GM20000 (cell line): ENCODE data around the gene IP6K3.

Source experiments
- DNase-seq: peaks from one replicate; pipeline ENCODE4 v3.0.0; 2012; ENCODE audit warnings: low spot score
- TF ChIP-seq, protein P1 (sequence below): IDR thresholded peaks from 2 replicates; pipeline ENCODE4 v1.5.1; 2012; ENCODE audit warnings: mild to moderate bottlenecking, control low read depth; ENCODE audit errors: extremely low read depth, missing control alignments

IP6K3 gene

DNA sequence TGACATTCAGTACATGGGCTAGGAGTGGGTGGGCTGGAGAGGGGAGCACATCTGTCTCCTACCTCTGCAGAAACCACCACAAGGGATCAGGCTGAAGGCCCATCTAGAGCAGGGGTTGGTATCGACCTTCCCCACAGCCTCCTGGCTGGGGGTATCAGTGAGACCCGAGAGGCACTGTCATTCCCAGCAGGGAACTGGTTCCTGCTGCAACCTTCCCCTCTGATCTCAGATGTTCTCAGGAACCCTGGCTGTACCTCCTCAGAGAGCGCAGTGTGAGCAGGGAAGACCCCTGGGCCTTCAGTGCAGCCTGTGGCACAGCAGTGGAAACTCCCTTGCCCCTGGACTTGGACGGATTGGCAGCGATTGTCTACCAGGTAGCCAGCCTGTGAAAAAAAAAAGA lies 7.8 kb downstream of the IP6K3 start:
- no peak for DNase-seq
- TF ChIP-seq, protein P1, sequence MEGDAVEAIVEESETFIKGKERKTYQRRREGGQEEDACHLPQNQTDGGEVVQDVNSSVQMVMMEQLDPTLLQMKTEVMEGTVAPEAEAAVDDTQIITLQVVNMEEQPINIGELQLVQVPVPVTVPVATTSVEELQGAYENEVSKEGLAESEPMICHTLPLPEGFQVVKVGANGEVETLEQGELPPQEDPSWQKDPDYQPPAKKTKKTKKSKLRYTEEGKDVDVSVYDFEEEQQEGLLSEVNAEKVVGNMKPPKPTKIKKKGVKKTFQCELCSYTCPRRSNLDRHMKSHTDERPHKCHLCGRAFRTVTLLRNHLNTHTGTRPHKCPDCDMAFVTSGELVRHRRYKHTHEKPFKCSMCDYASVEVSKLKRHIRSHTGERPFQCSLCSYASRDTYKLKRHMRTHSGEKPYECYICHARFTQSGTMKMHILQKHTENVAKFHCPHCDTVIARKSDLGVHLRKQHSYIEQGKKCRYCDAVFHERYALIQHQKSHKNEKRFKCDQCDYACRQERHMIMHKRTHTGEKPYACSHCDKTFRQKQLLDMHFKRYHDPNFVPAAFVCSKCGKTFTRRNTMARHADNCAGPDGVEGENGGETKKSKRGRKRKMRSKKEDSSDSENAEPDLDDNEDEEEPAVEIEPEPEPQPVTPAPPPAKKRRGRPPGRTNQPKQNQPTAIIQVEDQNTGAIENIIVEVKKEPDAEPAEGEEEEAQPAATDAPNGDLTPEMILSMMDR = no peak

DNA sequence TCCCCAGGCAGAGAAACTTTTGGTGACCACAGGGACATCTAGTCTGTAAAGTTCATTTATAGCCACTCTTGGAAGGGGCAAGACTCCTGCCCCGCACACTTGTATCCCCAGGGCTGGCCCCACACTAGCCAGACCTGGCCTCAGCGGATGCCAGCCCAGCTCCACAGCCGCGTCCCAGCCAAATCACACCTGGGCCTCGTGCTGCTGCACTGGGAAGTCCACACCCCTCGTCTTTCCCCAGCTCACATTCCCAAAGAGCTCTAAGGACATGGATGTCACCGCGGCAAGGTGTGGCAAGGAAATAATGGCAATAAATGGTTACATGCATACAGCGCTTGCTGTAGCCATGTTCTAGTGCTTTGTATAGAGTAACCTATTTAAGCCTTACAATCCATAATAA lies 8.6 kb downstream of the IP6K3 start:
- TF ChIP-seq, protein P1 = no peak
- no peak for DNase-seq

DNA sequence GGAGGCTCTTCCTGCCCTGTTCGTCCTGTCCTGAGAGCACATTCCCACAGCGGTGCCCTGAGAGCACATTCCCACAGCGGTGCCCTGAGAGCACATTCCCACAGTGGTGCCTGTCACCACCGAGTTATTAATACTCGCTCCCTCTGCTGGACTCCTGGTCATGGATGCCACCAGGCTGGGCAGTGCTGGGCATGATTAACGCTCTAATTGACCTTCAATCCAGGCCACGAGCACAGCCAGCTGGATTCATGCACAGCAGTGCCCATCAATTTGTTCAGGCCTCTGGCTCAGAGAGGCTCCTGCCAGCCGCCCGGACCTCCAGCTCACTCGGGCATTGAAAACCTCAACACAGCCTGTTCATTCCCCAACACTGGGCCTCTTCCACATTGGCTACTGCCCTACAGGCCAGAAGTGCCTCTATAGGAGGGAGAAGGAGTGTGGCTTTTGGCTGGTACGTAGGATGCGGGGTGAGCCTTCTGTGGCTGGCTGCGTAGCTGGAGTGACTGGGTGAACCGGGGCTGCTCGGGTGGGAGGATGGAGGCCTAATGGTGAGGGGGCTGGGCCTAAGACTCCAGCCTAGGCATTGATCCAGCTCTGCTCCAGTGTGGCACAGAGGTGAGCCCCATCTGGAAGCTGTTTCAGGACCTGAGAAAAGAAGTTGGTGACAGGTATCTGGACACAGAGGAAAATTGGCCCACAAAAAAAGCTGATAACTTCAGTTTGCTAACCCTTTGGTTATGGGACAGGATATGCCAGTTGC lies 9.3 kb downstream of the IP6K3 start:
- TF ChIP-seq, protein P1 = no peak
- DNase-seq = no peak

DNA sequence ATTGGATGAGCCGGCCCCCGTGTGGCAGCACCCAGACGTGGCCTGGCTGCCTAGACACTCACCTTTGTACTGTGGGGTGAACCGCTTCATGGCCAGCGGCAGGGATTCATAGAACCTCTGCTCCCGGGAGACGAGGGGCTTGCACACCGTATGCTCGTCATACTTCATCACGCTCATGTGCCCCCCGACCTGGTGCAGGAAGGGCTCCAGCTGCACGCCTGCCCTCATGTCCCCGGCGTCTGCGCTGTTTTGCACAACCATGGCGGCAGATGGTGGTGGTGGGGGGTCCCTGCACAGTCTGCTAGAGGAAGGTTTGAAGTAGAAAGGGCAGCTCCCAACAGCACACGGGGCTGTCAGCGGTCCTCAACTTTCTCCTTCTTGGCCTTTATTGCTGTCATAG lies 11.5 kb downstream of the IP6K3 start:
- TF ChIP-seq, protein P1 = no peak
- no peak for DNase-seq

DNA sequence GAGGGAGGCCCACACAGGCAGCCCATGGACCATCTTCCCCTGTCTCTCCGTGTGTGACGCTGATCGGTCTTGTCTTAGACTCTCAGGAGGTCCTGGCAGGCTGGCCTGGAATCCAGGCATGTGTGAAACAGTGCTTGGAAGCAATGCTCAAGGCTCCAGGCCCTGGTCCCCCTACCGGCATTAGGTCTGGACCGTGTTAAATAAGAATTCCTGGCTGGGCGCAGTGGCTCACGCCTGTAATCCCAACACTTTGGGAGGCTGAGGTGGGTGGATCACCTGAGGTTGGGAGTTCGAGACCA lies 13.0 kb downstream of the IP6K3 start:
- no peak for DNase-seq
- TF ChIP-seq, protein P1 = no peak

DNA sequence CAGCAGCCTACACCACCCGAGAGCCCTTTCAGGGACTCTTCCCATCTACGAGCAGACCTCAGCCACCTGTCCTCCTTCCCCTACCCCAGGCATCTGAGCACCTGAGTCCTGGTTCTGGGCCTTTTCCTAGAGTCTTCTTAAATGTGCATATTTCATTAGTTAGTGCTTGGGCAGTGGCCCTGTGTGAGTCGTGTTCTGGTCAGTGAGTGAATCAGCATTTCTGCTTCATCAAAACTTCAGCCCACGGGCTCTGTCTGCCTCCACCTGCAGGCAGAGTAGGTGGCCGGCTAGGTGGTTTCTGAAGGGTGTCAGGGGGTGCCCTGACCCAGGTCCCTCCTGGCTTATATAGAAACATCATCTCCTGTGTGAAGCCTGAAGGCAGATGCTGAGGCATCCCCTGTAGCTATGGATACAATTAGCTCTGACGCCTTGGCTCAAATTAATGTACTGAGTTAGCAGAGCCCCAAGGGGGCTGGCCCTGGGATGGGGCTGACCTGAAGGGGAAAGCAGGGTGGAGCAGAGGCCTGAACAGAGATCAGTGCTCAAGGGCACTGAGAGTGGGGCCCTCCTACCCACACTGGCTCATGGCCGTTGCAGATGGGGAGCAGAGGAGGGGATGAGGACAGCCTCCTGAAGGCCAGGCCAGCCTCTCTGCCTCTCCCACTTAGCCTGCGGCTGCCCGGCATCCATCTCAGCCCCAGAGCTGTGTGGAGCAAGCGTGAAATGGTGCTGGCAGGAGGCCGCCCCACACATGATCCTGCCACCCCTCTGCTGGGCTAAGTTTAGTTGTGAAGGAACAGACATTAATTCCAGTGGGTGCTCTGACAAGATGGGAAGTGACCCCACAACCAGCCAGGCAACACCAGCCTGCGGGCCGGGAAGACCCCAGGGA lies 13.6 kb downstream of the IP6K3 start:
- TF ChIP-seq, protein P1 = no peak
- DNase-seq = no peak

DNA sequence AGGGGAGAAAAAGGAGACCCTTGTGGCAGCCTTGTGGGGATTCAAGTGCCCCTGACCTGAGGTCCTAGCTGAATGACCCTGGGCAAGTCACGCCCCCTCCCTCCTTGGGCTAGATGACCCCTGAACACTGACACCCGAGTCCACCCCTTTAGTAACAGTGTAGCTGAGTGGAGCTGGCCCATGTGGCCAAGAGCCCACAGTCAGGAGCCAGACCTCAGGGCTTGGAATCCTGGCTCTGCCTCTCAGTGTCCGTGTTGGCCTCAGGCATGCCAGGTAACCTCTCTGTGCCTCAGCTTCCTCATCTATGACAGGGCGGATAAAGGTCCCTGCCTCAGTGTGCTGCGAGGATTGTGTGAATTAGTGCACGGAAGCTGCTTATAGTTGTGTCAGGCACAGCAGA lies 14.3 kb downstream of the IP6K3 start:
- DNase-seq = no peak
- TF ChIP-seq, protein P1 = no peak
